ENCODE results near the gene GEMIN8. TPM values are rescaled to one million over a fixed set of nuclear protein-coding genes. Genes with fewer than 3 reads are reported as not detected.

GEMIN8 gene
- total and polyA plus RNA-seq, 5 donors = 8.0 to 11.1 (median 9.5) TPM

- H3K27ac ChIP-seq (ENCODE audit: low read length) = no peak overlapping the region
- WGBS = 35% methylated on average over 3 of the region's 3 CpGs
- H3K4me3 ChIP-seq (ENCODE audit: low read length) = no peak overlapping the region
- H3K27me3 ChIP-seq (ENCODE audit: control insufficient read depth, insufficient read depth) = no peaks in the 10 kb centered on the region
- intact Hi-C loops (cut with DNase I) = loop anchor here in 3 of 4 donors (2.0 to 10.0 kb wide), 4 partner anchors 285 to 535 kb away; partner anchors contain the start of genes TCEANC (in 2 of the 3) and GLRA2 (in 1 of the 3)
- H3K9me3 ChIP-seq (ENCODE audit: control insufficient read depth, low read length) = no peaks in the 10 kb centered on the region
- H3K4me1 ChIP-seq (ENCODE audit: control insufficient read depth, insufficient read depth, low read length) = no peaks in the 10 kb centered on the region
- DNase-seq (peak in 1 of 3 donors; percentile 51), ATAC-seq (peak in 1 of 2 donors; percentile 65)
Observed at GRCh38 chrX:14039344-14039743, 9.7 kb upstream of the GEMIN8 start.

GRCh38 chrX:14038375-14039085, 8.8 kb upstream of the GEMIN8 start:
- no peak overlapping the region for H3K27ac ChIP-seq (ENCODE audit: low read length)
- H3K4me1 ChIP-seq (ENCODE audit: control insufficient read depth, insufficient read depth, low read length) = no peaks in the 10 kb centered on the region
- H3K9me3 ChIP-seq (ENCODE audit: control insufficient read depth, low read length) = no peaks in the 10 kb centered on the region
- intact Hi-C loops (cut with DNase I) = loop anchor here in 3 of 4 donors (2.0 to 10.0 kb wide), 4 partner anchors 284 to 534 kb away; partner anchors contain the start of genes TCEANC (in 2 of the 3) and GLRA2 (in 1 of the 3)
- ATAC-seq = no peak
- WGBS = 62% methylated on average over 3 of the region's 3 CpGs
- no peaks in the 10 kb centered on the region for H3K27me3 ChIP-seq (ENCODE audit: control insufficient read depth, insufficient read depth)
- no peak overlapping the region for H3K4me3 ChIP-seq (ENCODE audit: low read length)
- DNase-seq = no peak

GRCh38 chrX:14032406-14032805, 2.7 kb upstream of the GEMIN8 start:
- peaks cover 2% of the 10 kb centered on the region for H3K4me1 ChIP-seq (ENCODE audit: control insufficient read depth, insufficient read depth, low read length)
- H3K27ac ChIP-seq (ENCODE audit: low read length) = no peak overlapping the region
- WGBS = 0% methylated on average over 2 of the region's 2 CpGs
- H3K27me3 ChIP-seq (ENCODE audit: control insufficient read depth, insufficient read depth) = no peaks in the 10 kb centered on the region
- H3K9me3 ChIP-seq (ENCODE audit: control insufficient read depth, low read length) = no peaks in the 10 kb centered on the region
- DNase-seq (no peak), ATAC-seq (no peak)
- no peak overlapping the region for H3K4me3 ChIP-seq (ENCODE audit: low read length)
- intact Hi-C loops (cut with DNase I) = loop anchor here (5.0 to 10.0 kb wide), 5 partner anchors 278 to 528 kb away; partner anchors contain the start of gene TCEANC (in 2 of the 4)

GRCh38 chrX:14030174-14030530, 460 bp upstream of the GEMIN8 start:
- H3K27ac ChIP-seq (ENCODE audit: low read length) = peak overlapping the region; percentile 83
- peaks cover 4% of the 10 kb centered on the region for H3K4me1 ChIP-seq (ENCODE audit: control insufficient read depth, insufficient read depth, low read length)
- no peaks in the 10 kb centered on the region for H3K9me3 ChIP-seq (ENCODE audit: control insufficient read depth, low read length)
- no peaks in the 10 kb centered on the region for H3K27me3 ChIP-seq (ENCODE audit: control insufficient read depth, insufficient read depth)
- ATAC-seq (no peak), DNase-seq (no peak)
- peak overlapping the region; percentile 85 for H3K4me3 ChIP-seq (ENCODE audit: low read length)
- under 1% methylated on average over 7 of the region's 7 CpGs for WGBS
- intact Hi-C loops (cut with DNase I) = loop anchor here (5.0 to 10.0 kb wide), 5 partner anchors 275 to 525 kb away; partner anchors contain the start of gene TCEANC (in 2 of the 4)

- ATAC-seq (no peak), DNase-seq (no peak)
- Histone ChIP-seq H3K27me3 (ENCODE audit: control insufficient read depth, insufficient read depth) (no peaks in the 10 kb centered on the region), H3K9me3 (ENCODE audit: control insufficient read depth, low read length) (no peaks in the 10 kb centered on the region), H3K27ac (ENCODE audit: low read length) (peak overlapping the region; percentile 89), H3K4me3 (ENCODE audit: low read length) (peak overlapping the region; percentile 85), H3K4me1 (ENCODE audit: control insufficient read depth, insufficient read depth, low read length) (peaks cover 4% of the 10 kb centered on the region)
- 2% methylated on average over 7 of the region's 7 CpGs for WGBS
- intact Hi-C loops (cut with DNase I) = no loop called here
Observed at GRCh38 chrX:14029039-14029424, 660 bp downstream of the GEMIN8 start.

GRCh38 chrX:14028473-14028872, 1.2 kb downstream of the GEMIN8 start:
- peak overlapping the region; percentile 85 for H3K4me3 ChIP-seq (ENCODE audit: low read length)
- DNase-seq (no peak), ATAC-seq (no peak)
- 56% methylated on average over 3 of the region's 3 CpGs for WGBS
- H3K9me3 ChIP-seq (ENCODE audit: control insufficient read depth, low read length) = no peaks in the 10 kb centered on the region
- H3K27me3 ChIP-seq (ENCODE audit: control insufficient read depth, insufficient read depth) = no peaks in the 10 kb centered on the region
- intact Hi-C loops (cut with DNase I) = no loop called here
- peaks cover 4% of the 10 kb centered on the region for H3K4me1 ChIP-seq (ENCODE audit: control insufficient read depth, insufficient read depth, low read length)
- no peak overlapping the region for H3K27ac ChIP-seq (ENCODE audit: low read length)

- Histone ChIP-seq H3K4me3 (ENCODE audit: low read length) (no peak overlapping the region), H3K27ac (ENCODE audit: low read length) (no peak overlapping the region), H3K4me1 (ENCODE audit: control insufficient read depth, insufficient read depth, low read length) (peaks cover 4% of the 10 kb centered on the region), H3K27me3 (ENCODE audit: control insufficient read depth, insufficient read depth) (no peaks in the 10 kb centered on the region), H3K9me3 (ENCODE audit: control insufficient read depth, low read length) (no peaks in the 10 kb centered on the region)
- intact Hi-C loops (cut with DNase I) = no loop called here
- no peak for DNase-seq
- ATAC-seq = no peak
Observed at GRCh38 chrX:14027511-14028019, 2.1 kb downstream of the GEMIN8 start.

- H3K4me3 ChIP-seq (ENCODE audit: low read length) = no peak overlapping the region
- no peak overlapping the region for H3K27ac ChIP-seq (ENCODE audit: low read length)
- intact Hi-C loops (cut with DNase I) = no loop called here
- peaks cover 4% of the 10 kb centered on the region for H3K4me1 ChIP-seq (ENCODE audit: control insufficient read depth, insufficient read depth, low read length)
- H3K27me3 ChIP-seq (ENCODE audit: control insufficient read depth, insufficient read depth) = no peaks in the 10 kb centered on the region
- H3K9me3 ChIP-seq (ENCODE audit: control insufficient read depth, low read length) = no peaks in the 10 kb centered on the region
- 54% methylated on average over 1 of the region's 1 CpG for WGBS
- no peak for ATAC-seq
- peak; percentile 36 to 65 (median 64) for DNase-seq
Observed at GRCh38 chrX:14027036-14027435, 2.7 kb downstream of the GEMIN8 start.

- DNase-seq (no peak), ATAC-seq (no peak)
- 83% methylated on average over 7 of the region's 7 CpGs for WGBS
- Histone ChIP-seq H3K4me1 (ENCODE audit: control insufficient read depth, insufficient read depth, low read length) (peaks cover 4% of the 10 kb centered on the region), H3K9me3 (ENCODE audit: control insufficient read depth, low read length) (no peaks in the 10 kb centered on the region), H3K4me3 (ENCODE audit: low read length) (no peak overlapping the region), H3K27me3 (ENCODE audit: control insufficient read depth, insufficient read depth) (no peaks in the 10 kb centered on the region), H3K27ac (ENCODE audit: low read length) (no peak overlapping the region)
- intact Hi-C loops (cut with DNase I) = no loop called here
Observed at GRCh38 chrX:14026121-14026520, 3.6 kb downstream of the GEMIN8 start.

- DNase-seq = no peak
- intact Hi-C loops (cut with DNase I) = no loop called here
- no peaks in the 10 kb centered on the region for H3K27me3 ChIP-seq (ENCODE audit: control insufficient read depth, insufficient read depth)
- no peak overlapping the region for H3K4me3 ChIP-seq (ENCODE audit: low read length)
- H3K27ac ChIP-seq (ENCODE audit: low read length) = no peak overlapping the region
- no peaks in the 10 kb centered on the region for H3K4me1 ChIP-seq (ENCODE audit: control insufficient read depth, insufficient read depth, low read length)
- no peak for ATAC-seq
- H3K9me3 ChIP-seq (ENCODE audit: control insufficient read depth, low read length) = no peaks in the 10 kb centered on the region
Observed at GRCh38 chrX:14022019-14022418, 7.7 kb downstream of the GEMIN8 start.

- Histone ChIP-seq H3K9me3 (ENCODE audit: control insufficient read depth, low read length) (no peaks in the 10 kb centered on the region), H3K27ac (ENCODE audit: low read length) (no peak overlapping the region), H3K27me3 (ENCODE audit: control insufficient read depth, insufficient read depth) (no peaks in the 10 kb centered on the region), H3K4me1 (ENCODE audit: control insufficient read depth, insufficient read depth, low read length) (no peaks in the 10 kb centered on the region), H3K4me3 (ENCODE audit: low read length) (no peak overlapping the region)
- ATAC-seq (no peak), DNase-seq (no peak)
- 87% methylated on average over 3 of the region's 3 CpGs for WGBS
- intact Hi-C loops (cut with DNase I) = no loop called here
Observed at GRCh38 chrX:14017399-14017798, 12.3 kb downstream of the GEMIN8 start.

All from right cardiac atrium (tissue), 5 donors.